GM12873 (cell line): ENCODE measurements around the gene ALOX5AP.

Experiments used
- CTCF ChIP-seq: IDR thresholded peaks from 2 replicates; pipeline ENCODE4 v1.5.1; 2012; ENCODE audit warnings: low read depth, mild to moderate bottlenecking, moderate library complexity, low read length, control low read depth; ENCODE audit not compliant: insufficient read depth; ENCODE audit errors: missing control alignments

ALOX5AP gene

GRCh38 chr13:30796631-30797601 is 61.6 kb downstream of the ALOX5AP start:
- TF ChIP-seq CTCF: no peak

GRCh38 chr13:30797847-30798535 is 62.6 kb downstream of the ALOX5AP start:
- no peak for TF ChIP-seq CTCF

GRCh38 chr13:30798776-30799355 is 63.5 kb downstream of the ALOX5AP start:
- TF ChIP-seq CTCF: no peak

GRCh38 chr13:30799356-30799824 is 64.0 kb downstream of the ALOX5AP start:
- no peak for TF ChIP-seq CTCF

- TF ChIP-seq CTCF: no peak
These were observed 64.8 kb downstream of the ALOX5AP start for GRCh38 chr13:30800107-30800506.

GRCh38 chr13:30802501-30802900 is 67.2 kb downstream of the ALOX5AP start:
- no peak for TF ChIP-seq CTCF

GRCh38 chr13:30802953-30803478 is 67.7 kb downstream of the ALOX5AP start:
- TF ChIP-seq CTCF: peak; percentile 94
